GM12892 (cell line): Measurements from ENCODE around the gene STRA6.

Source experiments
- POLR2A ChIP-seq: IDR thresholded peaks from 2 replicates; pipeline ENCODE4 v1.6.1; 2011; ENCODE audit warnings: low read depth, low read length, control low read depth
- POLR2AphosphoS5 ChIP-seq: IDR thresholded peaks from 2 replicates; pipeline ENCODE4 v1.6.1; 2011; ENCODE audit warnings: low read depth, low read length, control low read depth

GRCh38 chr15:74240897-74241614, 38.5 kb upstream of the STRA6 start:
- no peak for TF ChIP-seq POLR2A
- TF ChIP-seq POLR2AphosphoS5, result no peak
